Measurements from ENCODE around the gene ZNF266.

ZNF266 gene

DNA sequence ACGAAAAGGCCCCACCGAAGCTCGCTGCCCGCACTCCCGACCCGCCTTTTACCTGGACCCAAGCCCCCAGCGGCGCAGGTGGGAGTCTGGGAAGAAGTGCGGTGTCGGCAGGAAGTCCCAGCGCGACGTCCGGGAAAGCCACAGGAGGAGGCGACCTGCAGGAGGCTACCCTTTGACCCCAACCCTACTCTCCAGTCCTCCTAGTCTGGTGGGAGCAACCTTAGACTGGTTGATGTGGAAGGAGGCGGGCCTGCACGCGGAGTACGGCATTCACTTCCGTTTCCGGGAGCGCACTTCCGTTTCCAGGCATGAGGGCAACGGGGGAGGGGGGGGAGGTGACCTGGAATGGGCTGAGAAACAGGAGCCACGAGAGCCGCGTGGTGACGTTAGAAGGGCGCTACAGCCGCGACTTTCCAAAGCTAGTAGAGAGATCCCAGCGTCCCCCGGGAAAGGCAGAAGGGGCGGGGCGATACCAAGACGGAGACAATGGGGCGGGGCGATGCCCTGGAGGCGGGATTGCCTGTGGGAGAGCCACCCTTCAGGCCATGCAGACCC, 28.5 kb downstream of the ZNF266 start:
- Mint-ChIP-seq H3K27ac (no peak overlapping the region), H3K9me3 (ENCODE audit: low read depth) (peaks cover 16% of the 10 kb centered on the region)

DNA sequence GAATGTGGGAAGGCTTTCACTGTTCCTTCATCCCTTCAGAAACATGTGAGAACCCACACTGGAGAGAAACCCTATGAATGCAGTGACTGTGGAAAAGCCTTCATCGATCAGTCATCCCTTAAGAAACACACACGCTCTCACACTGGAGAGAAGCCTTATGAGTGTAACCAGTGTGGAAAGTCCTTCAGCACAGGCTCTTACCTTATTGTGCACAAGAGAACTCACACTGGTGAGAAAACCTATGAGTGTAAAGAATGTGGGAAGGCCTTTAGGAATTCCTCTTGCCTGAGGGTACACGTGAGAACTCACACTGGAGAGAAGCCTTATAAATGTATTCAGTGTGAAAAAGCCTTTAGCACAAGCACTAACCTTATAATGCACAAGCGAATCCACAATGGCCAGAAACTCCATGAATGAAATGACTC, 54.0 kb downstream of the ZNF266 start:
- H3K9me3 Mint-ChIP-seq (ENCODE audit: low read depth): peaks cover 54% of the 10 kb centered on the region
- H3K27me3 Mint-ChIP-seq: no peaks in the 10 kb centered on the region
- no peaks in the 10 kb centered on the region for H3K4me1 Mint-ChIP-seq (ENCODE audit: low read depth)
- no peak overlapping the region for H3K27ac Mint-ChIP-seq
- H3K4me3 Mint-ChIP-seq: no peak overlapping the region
- H3K36me3 Mint-ChIP-seq: peaks cover 73% of the 10 kb centered on the region

More for the DNA sequence above, 28.5 kb downstream of the ZNF266 start:
- peaks cover 30% of the 10 kb centered on the region for H3K36me3 Mint-ChIP-seq
- no peaks in the 10 kb centered on the region for H3K27me3 Mint-ChIP-seq
- H3K4me3 Mint-ChIP-seq: peak overlapping the region; percentile 86
- peaks cover 18% of the 10 kb centered on the region for H3K4me1 Mint-ChIP-seq (ENCODE audit: low read depth)

DNA sequence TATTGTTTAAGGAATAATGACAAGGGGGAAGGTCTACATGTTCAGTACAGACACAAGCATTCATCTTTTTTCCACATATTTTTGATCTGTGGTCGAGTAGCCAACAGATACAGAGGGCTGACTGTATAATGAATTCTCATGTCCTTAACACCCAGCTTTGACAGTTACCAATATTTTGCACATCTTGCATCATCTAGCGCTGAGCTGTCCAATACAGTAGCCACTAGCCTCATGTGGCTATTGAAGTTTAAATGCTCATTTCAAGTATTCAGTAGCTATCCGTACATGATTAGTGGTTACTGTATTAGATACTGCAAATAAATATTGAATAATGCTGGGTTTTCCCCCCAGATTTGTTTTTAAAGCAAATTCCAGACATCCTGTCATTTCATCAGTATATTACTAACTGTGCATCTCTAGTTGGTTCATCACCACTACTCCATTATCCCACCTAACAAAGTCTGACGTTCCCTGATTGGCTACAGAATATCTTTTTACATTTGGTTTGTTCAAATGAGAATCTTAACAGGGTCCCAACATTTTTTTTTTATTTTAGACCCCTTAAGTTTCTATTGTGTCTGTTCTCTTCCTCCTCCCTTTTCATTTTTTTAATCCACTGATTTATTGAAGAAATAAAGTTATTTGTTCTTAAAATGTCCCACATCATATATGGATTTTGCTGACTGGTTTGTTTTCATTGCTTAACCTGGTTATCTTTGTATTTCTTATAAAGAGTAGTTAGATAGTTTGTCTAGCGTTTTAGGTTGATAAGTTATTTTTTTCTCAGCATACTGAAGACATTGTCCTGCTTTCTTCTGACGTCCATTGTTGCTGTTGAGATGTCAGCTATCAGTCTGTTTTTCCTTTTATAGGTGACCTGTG, 64.4 kb downstream of the ZNF266 start:
- Mint-ChIP-seq H3K4me1 (ENCODE audit: low read depth) (no peaks in the 10 kb centered on the region), H3K9me3 (ENCODE audit: low read depth) (peaks cover 50% of the 10 kb centered on the region), H3K4me3 (no peak overlapping the region), H3K27me3 (no peaks in the 10 kb centered on the region), H3K27ac (no peak overlapping the region), H3K36me3 (peaks cover 59% of the 10 kb centered on the region)

DNA sequence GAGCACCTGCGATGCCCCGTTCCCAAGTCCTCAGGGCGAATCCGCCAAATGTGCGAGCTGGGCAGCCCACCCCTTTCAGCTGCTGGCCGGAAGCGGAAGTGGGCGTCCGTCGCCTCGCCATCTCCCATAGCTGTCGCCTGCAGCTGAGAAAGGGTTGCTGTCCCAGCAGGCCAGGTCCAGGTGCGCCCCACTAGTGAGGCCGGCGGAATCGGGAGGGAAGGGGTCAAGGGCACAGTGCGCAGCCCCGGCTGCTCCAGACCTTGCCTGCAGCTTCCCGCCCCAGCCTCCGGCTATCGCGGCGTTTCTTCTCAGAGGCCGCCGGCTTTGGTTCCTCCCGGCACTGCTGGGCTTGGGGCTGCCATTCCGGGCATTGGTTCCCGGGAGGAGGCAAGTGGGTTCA, 72.5 kb downstream of the ZNF266 start, which contains the start of gene ZNF177:
TSS of gene ZNF177 (plus strand) at position 109 of the 400 bp plus-strand sequence. CDS start 15,299 bp downstream, outside the sequence.
- Mint-ChIP-seq H3K27ac (no peak within 1 kb of the TSS), H3K36me3 (peaks cover 41% of the 10 kb centered on the region), H3K27me3 (peaks cover 3% of the 10 kb centered on the region), H3K4me1 (ENCODE audit: low read depth) (peaks cover 6% of the 10 kb centered on the region), H3K9me3 (ENCODE audit: low read depth) (peaks cover 28% of the 10 kb centered on the region), H3K4me3 (peak within 1 kb of the TSS; percentile 42)
